NCI-H2196 (cell line): ENCODE results near the gene OR5C1.
"Not testable (repeated sequence)": the region's sequence is repeated elsewhere in the genome, so short reads cannot be mapped to it uniquely, and the experiment has no call there.

Experiments
- DNase-seq: peaks from one replicate; lab custom pipeline; 2025; ENCODE audit not compliant: unreplicated experiment; lab: John Stamatoyannopoulos, UW

The OR5C1 gene

DNA sequence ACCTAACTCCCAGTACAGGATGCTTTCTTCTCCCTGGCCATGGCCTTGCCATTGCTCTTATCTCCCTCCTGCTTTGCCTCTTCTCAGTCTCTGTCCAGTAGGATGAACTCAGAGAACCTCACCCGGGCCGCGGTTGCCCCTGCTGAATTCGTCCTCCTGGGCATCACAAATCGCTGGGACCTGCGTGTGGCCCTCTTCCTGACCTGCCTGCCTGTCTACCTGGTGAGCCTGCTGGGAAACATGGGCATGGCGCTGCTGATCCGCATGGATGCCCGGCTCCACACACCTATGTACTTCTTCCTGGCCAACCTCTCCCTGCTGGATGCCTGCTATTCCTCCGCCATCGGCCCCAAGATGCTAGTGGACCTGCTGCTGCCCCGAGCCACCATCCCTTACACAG is at the start of gene OR5C1:
Gene OR5C1, plus strand, starts transcription at position 103 of the 400 bp plus-strand sequence. Its CDS starts 0 bp downstream, at position 103.
- no peak for DNase-seq

DNA sequence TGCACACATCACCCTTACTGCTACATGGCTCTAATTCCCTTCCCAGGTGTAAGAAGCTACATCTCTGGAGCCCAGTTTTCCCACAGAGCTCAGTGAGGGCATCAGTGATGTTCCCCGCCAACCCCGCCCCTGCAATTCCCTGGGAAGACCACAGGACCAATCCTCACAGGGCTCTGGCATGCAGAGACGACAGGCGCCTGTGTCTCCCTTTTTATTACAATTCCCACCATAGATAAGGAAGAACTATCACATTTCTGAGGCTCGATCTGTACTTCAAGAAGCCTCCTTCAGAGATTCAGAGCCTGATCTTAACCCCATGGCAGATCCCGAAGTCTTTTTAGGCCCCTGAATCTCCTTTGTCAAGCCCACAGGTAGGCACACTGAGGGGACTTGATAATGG is 46.7 kb upstream of the OR5C1 start, which contains the start of gene OR1L6:
Gene OR1L6, plus strand, starts transcription at position 301 of the 400 bp plus-strand sequence. CDS start 7,545 bp downstream, outside the sequence.
- DNase-seq: no peak

DNA sequence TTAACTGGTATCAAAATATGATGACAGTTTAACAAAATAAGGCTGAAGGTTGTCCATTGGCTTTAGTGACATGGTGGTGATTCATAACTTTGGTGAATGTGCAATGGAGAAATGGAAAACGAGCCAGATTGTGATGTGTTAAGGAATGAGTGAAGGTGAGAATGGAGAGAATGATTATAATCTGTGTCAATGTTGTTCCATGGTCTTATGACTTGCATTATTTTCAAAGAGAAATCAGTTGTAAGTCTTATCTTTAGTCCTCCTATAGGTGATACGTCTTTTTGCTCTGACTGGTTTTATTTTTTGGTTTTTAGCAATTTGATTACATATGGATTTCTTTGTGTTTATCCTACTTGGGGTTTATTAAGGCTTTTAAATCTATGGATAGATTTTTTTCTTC is 33.9 kb upstream of the OR5C1 start:
- no peak for DNase-seq

DNA sequence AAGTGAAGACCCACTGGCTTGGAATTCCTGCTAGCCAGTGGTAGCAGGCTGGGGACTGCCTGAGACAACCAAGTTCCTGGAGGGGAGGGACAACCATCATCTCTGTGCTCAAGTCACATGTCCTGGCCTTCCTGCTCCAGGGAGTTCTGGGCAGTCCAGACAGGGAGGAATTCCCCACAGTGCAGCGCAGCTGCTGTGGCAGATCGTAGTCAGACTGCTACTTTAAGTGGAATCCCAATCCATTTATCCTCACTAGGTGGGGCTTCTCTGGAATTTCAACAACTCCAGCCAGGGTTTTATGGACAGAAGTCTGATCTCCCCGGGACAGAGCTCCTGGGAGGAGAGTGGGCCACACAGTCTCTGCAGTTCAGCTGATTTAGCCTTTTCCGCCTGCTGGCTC is 20.9 kb upstream of the OR5C1 start:
- no peak for DNase-seq

DNA sequence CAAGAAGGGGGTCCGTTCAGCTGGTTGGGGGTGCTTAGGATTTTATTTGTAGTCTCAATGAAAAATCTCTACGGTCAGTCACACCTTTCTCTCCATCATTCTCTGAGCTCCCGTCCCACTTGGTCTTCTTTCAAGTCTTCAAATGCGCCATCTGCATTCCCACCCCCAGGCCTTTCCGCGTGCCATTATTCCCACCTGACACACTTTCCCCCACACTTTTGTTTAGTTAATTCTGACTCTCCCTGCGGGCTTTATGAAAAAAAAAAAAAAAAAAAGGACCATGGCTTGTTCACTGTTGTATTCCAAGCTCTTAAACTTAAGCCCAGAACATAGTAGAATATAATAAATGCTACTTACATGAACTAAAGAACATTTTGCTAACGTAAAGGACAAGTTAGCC is 11.7 kb upstream of the OR5C1 start:
- no peak for DNase-seq

DNA sequence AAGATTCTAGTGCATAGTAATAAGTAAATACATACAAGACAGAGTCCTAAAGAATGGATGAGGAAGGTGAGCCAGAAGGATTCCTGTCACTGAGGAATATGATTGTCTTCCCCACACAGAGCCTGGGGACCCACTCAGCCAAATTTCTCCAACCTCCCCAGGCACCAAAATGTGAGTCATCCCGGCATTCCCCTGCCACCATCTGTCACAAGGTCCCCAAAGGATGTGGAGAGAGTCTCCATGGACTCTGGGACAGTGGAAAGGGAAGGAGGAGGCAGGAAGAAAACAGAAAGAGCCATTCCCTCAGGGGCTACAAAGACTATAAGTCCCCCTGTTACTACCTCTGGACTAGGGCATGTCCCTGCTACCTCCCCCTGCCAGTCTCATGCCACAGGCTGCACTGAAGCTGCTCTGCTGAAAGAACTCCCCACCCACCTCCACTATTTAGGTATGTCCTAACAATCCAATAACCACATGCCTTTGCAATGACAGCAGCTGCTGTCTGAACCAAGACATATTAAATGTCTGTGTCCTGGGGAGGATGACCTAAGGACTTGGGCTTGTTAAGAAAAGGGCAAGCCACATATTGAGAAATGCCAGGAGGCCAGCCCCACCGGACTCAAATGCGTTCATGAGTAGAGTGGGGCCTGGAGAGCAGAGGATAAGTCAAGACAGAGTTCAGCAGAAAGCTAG is 10.7 kb upstream of the OR5C1 start:
- DNase-seq: no peak

DNA sequence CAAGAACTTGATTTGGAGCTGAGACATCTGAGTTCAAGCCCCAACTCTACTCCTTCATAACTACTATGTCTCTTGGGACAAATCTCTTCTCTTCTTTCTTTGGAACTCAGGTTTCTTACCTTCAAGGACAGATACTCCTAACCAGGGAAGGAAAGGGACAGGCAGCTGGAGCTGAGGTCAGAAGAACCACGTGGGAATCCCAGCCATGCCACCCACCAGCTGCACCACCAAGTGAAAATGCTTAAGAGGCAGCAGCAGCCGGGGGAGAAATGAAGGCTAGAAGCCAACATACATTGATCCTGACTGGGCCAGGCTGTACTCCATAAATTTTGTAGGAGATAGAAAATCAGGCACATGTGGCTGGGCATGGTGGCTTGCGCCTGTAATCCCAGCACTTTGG is 9.6 kb upstream of the OR5C1 start:
- DNase-seq: no peak

DNA sequence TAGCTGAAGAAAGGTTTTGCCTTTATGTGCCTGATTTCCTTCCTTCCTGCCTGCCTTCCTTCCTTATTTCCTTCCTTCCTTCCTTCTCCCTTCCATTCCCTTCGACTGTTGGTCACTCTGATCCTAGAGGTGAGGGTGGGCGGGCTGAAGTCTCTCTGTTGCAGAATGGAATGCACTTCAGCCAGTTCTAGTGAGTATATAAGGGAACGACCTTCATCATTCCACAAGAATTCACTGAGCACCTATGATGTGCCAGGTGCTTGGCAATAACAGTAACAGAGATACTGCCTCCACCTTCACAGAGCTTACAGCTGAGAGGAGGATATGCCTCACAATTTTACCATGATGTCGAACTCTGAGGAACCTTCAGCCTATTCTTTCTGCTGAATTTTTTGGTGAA is 8.7 kb upstream of the OR5C1 start:
- DNase-seq: no peak

DNA sequence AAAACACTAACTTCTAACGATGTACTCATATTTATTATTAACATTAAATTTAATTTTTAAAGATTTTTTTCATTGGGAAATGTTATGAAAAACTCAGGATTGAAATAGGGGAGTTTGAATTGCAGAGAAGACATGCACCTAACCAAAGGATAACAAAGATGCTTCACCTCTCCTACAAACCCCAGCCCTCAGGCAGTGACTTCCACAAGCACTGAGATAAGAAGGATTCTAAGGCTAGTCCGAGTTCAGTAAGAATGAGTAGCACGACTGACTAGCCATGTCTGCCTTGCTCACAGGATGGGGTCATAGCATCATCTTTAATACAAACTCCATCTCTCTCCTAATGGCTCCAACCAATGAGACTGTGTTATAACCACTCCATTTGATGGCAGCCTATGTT is 7.1 kb upstream of the OR5C1 start:
- no peak for DNase-seq

DNA sequence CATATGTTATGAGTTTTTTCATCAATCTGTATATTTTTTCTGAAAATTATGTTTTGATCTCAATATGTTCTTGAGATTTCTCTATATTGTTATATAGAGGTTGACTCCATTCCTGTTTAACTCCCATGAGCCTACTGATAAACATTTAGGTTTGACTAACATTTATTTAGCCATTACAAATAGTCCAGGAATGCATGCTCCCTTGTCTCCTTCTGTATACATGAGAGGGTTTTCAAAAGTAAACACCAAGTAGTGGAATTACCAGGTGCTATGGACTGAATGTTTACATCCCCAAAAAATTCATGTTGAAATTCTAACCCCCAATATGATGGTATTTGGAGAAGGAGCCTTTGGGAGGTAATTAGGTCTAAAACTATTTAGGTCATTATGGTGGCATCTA is 3.5 kb upstream of the OR5C1 start:
- no peak for DNase-seq

DNA sequence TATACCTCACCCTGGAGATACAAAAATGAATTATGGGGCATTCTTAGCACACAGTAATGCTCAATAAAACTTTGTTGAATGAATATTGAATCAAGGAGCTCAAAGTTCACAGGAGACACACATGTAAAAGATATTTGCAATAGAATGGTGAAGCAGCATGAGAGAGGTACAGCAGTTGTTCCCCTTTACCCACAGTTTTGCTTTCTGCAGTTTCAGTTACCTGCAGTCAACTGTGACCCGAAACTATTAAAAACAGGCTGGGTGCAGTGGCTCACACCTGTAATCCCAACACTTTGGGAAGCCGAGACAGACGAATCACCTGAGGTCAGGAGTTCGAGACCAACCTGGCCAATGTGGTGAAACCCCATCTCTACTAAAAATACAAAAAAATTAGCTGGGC is 2.4 kb upstream of the OR5C1 start:
- DNase-seq: no peak

DNA sequence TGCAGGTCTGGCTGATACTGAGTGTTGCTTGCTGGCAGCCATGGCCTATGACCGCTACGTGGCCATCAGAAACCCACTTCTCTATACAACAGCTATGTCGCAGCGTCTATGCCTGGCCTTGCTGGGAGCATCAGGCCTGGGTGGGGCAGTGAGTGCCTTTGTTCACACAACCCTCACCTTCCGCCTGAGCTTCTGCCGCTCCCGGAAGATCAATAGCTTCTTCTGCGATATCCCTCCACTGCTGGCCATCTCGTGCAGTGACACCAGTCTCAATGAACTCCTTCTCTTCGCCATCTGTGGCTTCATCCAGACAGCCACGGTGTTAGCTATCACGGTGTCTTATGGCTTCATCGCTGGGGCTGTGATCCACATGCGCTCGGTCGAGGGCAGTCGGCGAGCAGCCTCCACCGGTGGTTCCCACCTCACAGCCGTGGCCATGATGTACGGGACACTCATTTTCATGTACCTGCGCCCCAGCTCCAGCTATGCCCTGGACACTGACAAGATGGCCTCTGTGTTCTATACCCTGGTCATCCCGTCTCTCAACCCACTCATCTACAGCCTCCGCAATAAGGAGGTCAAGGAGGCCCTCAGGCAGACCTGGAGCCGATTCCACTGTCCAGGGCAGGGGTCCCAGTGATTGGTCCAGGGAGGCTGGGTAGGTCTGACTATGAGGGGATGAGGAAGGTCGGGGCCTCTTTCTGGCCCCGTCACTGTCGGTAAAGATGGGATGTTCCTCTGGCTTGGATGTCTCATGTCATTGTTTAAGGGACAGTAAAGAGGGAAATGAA is 718 bp downstream of the OR5C1 start:
- no peak for DNase-seq

DNA sequence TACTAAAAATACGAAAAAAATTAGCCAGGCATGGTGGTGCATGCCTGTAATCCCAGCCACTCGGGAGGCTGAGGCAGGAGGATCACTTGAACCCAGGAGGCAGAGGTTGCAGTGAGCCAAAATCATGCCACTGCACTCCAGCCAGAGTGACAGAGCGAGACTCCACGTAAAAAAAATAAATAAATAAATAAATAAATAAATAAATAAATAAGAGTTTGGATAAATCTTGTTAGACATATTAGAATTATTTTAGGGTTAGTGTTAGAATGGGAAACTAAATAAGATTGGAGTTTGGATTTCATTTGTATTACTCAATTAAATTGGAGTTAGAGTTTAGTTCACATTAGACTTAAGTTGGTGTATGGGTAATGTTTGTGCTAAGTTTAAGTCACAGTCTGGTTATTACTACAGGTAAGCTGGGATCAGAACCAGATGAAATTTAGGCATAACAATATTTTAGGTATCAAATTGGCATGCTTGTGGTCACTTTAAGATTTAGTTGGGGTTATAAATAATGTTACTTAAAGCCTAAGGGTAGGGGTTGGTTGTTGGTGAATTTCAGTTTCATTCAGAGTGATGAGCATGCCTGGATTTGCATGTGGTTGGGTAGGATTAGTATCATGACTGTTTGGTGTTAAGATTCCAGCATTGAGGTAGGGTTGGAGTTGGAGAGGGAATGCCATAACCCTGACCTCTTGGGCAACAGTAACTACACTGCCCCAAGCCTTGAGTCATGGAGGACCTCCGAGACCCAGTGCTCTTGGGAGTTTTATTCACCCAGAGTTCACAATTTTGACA is 3.3 kb downstream of the OR5C1 start:
- no peak for DNase-seq

DNA sequence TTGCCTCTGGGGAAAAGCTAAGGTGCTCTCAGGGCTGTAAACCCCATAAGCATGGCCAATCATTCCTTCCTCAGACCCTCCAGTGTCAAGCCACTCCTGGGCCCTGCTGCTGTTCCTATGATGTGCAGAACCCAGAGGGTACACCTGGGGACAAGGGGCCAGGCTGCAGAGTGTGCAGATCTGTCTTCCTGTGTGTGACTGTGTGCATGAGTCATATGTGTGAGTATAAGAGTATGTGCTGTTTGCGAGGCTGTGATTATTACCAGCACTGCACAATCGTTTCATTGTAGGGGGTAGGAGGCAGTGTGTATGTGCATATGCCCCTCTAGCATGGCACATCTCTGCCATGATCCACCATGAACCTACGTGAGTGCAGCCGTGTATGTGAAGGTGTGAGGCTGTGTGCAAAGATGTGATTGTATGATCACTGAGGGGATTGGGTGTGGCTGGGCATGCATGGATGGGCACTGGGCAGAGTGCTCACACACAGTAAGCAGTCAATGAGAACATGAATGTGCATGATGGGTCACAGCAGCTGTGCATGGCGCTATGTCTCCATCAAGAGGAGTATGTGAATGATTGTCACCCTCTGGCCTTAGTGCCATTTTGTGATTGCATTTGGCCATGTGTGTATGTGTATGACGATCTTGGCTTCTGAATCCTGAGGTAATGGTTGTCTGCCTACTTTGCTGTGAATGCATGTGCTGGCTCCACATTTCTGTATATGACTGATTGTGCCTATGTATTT is 8.8 kb downstream of the OR5C1 start:
- DNase-seq: no peak

DNA sequence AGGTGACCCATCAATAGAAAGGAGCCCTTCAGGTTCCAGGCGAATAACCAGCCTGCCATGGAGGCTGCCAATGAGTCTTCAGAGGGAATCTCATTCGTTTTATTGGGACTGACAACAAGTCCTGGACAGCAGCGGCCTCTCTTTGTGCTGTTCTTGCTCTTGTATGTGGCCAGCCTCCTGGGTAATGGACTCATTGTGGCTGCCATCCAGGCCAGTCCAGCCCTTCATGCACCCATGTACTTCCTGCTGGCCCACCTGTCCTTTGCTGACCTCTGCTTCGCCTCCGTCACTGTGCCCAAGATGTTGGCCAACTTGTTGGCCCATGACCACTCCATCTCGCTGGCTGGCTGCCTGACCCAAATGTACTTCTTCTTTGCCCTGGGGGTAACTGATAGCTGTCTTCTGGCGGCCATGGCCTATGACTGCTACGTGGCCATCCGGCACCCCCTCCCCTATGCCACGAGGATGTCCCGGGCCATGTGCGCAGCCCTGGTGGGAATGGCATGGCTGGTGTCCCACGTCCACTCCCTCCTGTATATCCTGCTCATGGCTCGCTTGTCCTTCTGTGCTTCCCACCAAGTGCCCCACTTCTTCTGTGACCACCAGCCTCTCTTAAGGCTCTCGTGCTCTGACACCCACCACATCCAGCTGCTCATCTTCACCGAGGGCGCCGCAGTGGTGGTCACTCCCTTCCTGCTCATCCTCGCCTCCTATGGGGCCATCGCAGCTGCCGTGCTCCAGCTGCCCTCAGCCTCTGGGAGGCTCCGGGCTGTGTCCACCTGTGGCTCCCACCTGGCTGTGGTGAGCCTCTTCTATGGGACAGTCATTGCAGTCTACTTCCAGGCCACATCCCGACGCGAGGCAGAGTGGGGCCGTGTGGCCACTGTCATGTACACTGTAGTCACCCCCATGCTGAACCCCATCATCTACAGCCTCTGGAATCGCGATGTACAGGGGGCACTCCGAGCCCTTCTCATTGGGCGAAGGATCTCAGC is 11.6 kb downstream of the OR5C1 start, which contains the start of gene OR1K1:
Gene OR1K1, plus strand, starts transcription at position 58 of the 995 bp plus-strand sequence. Its CDS starts 0 bp downstream, at position 58.
- no peak for DNase-seq

DNA sequence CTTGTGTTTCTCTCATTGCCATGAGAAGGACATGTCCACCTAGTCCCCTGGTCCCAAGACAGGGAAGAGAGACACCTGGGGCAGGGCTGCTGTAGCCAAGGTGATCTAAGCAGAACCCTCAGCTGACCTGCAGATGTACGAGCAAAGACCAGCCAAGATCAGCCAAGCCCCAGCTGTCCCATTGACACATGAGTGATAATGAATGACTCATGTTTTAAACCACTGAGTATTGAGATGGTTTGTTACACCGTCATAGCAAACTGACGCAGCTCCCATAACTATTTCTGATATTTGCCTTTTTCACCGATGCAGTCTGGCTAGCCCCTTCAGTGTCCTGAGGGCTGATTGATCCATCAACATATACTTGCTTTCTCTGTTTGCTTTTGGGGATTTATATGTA is 17.9 kb downstream of the OR5C1 start:
- no peak for DNase-seq

DNA sequence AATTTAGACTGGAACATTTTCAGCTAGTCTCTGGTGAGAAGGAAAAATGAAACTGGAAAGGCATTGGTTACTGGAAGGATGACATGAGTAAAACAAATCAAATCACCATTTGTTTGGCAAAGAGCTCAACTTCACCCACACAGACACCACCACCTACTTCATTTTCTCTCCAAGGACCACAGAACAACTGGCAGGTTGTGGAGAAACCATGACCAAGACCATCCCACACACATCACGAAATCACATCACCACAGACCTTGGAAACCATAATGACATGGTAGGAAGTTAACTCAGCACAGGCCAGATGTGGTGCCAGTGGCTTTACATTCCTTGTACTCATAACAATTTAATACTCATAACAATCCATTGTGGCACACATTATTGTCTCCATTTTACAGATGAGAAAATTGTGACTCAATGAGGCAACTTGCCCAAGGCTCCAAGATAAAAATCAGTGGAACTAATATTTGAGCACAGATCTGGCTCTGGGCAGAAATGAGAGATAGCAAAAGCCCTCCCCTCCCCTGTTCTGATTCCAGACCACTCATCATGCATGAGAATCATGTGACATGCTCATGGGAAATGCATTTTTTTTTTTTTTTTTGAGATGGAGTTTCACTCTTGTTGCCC is 18.7 kb downstream of the OR5C1 start:
- DNase-seq: no peak

DNA sequence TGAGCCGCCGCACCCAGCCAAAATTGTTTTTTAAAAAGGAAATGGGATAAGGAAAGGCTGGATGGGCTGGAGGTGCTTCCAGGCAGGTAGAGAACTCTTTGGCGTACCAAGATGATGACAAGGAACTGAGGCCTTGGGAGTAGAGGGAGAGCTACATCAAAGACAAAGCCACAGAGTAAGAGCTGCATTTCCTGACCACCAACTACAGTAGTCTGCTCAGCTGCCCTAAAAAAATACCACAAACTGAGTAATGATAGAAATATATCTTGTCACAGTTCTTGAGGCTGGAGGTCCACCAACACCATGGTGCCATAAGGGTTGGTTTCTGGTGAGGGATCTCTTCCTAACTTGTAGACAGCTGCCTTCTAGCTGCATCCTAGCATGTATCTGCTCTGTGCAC is 19.4 kb downstream of the OR5C1 start:
- no peak for DNase-seq

DNA sequence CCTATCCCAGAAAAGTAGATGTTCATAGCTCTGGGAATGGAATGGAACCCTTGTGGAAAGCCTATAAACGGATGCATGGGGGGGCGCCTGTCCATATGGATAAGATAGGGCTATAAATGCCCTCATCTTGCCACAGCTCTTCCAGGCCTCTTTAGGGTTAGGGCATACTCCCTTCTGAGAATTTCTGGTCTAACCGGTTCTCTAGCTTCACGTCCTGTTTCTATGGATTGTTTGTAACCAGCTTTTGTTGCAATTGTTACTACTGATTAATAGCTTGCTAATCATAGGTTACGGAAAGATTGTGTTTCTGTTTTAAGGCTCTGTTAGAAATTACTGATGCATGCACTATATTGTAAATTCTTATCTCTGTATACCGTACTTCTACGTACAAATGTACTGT is 20.5 kb downstream of the OR5C1 start:
- DNase-seq: not testable (repeated sequence)
